Peyer's patch (tissue), 4 donors: ENCODE results near the gene P2RX7. TPM values are rescaled to one million over a fixed set of nuclear protein-coding genes. Genes with fewer than 3 reads are reported as not detected.
"Not testable (repeated sequence)": the region's sequence is repeated elsewhere in the genome, so short reads cannot be mapped to it uniquely, and the experiment has no call there.

Experiments used
- DNase-seq, 3 donors: peaks; one replicate each; pipeline ENCODE4 v3.0.0-alpha.2; 2017 to 2019
- H3K27ac ChIP-seq, 4 donors: fragments of 200-600 bp; sonication (generic); one replicate each; pipeline ENCODE4 v1.5.1; 2016 to 2019
- H3K27me3 ChIP-seq, 2 donors: fragments of 200-600 bp; sonication (generic); one replicate each; pipeline ENCODE4 v1.5.1; 2019
- H3K36me3 ChIP-seq, 3 donors: fragments of 200-600 bp; sonication (generic); one replicate each; pipeline ENCODE4 v1.5.1; 2016 to 2019
- H3K4me1 ChIP-seq, 4 donors: fragments of 200-600 bp; sonication (generic); one replicate each; pipeline ENCODE4 v1.5.1; 2016 to 2019
- H3K4me3 ChIP-seq, 4 donors: fragments of 200-600 bp; sonication (generic); 1 replicate in 3 of 4; 2 replicates in 1 of 4; pipeline ENCODE4 v1.5.1; 2016 to 2019; ENCODE audit warnings: mild to moderate bottlenecking in 1 of 4
- H3K9me3 ChIP-seq, 4 donors: fragments of 200-600 bp; sonication (generic); one replicate each; pipeline ENCODE4 v1.5.1; 2016 to 2019; ENCODE audit warnings: mild to moderate bottlenecking in 1 of 4
- POLR2A ChIP-seq, 2 donors: fragments of 450-650 bp; IDR thresholded peaks; one replicate each; pipeline ENCODE4 v1.5.1; 2017; ENCODE audit warnings: antibody characterized with exemption in 2 of 2, mild to moderate bottlenecking in 2 of 2, moderate library complexity in 2 of 2
- total RNA-seq, 4 donors: library from RNA; depleted of rRNA; stranded (reverse); fragments of >200 nt; gene quantifications; one replicate each; pipeline ENCODE4 v1.1.0, GENCODE V29; 2016
- TF ChIP-seq, protein P1 (sequence below), 6 experiments: fragments of 450-650 bp in 4 of 6; fragments of 200-600 bp in 2 of 6; sonication (generic) in 1 of 6; IDR thresholded peaks; one replicate each; pipeline ENCODE4 v1.5.1; 2017 to 2019; ENCODE audit warnings: antibody characterized with exemption in 6 of 6, mild to moderate bottlenecking in 3 of 6, moderate library complexity in 1 of 6

P2RX7 gene
- total RNA-seq, 4 donors from 2014 or later = 1.0 to 9.1 (median 1.7) TPM; not detected in 1

DNA sequence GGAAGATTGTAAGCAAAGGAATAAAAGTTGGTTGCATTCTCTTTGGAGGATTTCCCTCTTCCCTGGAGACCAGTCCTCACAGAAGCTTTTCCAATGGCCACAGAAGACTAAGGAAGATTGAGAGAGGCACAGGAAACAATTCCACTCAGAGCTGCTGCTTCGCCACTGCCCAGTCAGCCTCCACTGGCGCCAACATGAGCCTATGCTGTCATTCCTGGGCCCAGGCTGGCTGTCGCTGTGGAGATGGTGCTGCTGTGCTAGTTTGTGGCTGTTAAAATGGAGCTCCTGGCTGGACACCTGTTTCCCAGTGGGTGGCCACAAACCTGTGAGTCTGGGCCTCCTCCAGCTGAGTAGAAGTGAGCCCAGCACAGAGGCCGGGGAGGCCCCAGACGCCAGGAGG, 6.6 kb downstream of the P2RX7 start:
- Histone ChIP-seq H3K4me3 (no peak overlapping the region), H3K27ac (no peak overlapping the region), H3K4me1 (peaks cover 0 to 2% (median 0%) of the 10 kb centered on the region in 4 donors), H3K36me3 (no peaks in the 10 kb centered on the region), H3K9me3 (no peaks in the 10 kb centered on the region), H3K27me3 (no peaks in the 10 kb centered on the region)
- no peak for TF ChIP-seq POLR2A (IDR thresholded peaks at IDR 0.05)
- TF ChIP-seq, protein P1, sequence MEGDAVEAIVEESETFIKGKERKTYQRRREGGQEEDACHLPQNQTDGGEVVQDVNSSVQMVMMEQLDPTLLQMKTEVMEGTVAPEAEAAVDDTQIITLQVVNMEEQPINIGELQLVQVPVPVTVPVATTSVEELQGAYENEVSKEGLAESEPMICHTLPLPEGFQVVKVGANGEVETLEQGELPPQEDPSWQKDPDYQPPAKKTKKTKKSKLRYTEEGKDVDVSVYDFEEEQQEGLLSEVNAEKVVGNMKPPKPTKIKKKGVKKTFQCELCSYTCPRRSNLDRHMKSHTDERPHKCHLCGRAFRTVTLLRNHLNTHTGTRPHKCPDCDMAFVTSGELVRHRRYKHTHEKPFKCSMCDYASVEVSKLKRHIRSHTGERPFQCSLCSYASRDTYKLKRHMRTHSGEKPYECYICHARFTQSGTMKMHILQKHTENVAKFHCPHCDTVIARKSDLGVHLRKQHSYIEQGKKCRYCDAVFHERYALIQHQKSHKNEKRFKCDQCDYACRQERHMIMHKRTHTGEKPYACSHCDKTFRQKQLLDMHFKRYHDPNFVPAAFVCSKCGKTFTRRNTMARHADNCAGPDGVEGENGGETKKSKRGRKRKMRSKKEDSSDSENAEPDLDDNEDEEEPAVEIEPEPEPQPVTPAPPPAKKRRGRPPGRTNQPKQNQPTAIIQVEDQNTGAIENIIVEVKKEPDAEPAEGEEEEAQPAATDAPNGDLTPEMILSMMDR (IDR thresholded peaks at IDR 0.05) = no peak
- no peak for DNase-seq

DNA sequence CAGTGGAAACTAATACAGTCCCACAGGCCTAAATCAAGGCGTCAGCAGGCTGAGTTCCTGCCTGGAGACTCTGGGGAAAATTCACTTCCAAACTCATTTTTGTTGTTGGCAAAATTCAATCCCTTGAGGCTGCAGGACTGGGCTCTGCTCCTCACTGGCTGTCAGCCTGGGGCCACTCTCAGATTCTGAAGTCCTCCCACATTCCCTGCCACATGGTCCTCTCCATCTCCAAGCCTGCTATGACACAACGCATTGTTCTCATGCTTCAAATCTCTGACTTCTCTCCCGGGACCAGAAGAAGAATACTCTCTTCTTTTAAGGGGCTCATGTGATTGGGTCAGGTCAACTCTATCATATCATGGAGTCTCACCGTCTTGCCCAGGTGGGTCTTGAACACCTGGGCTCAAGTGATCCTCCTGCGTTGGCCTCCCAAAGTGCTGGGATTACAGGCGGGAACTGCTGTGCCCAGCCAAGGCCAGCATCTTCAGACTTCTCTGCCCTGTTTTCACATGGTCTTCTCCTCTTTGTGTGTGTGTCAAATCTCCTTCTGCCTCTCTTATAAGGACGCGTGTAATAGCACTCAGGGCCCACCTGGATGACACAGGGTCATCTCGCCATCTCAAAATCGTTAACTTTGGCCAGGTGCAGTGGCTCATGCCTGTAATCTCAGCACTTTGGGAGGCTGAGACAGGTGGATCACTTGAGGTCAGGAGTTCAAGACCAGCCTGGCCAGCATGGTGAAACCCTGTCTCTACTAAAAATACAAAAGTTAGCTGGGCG, 9.7 kb downstream of the P2RX7 start:
- Histone ChIP-seq H3K36me3 (no peaks in the 10 kb centered on the region), H3K27me3 (no peaks in the 10 kb centered on the region), H3K4me3 (no peak overlapping the region), H3K27ac (no peak overlapping the region), H3K4me1 (no peaks in the 10 kb centered on the region), H3K9me3 (no peaks in the 10 kb centered on the region)
- TF ChIP-seq, protein P1 (IDR thresholded peaks at IDR 0.05) = no peak
- TF ChIP-seq POLR2A (IDR thresholded peaks at IDR 0.05) = no peak
- no peak for DNase-seq

DNA sequence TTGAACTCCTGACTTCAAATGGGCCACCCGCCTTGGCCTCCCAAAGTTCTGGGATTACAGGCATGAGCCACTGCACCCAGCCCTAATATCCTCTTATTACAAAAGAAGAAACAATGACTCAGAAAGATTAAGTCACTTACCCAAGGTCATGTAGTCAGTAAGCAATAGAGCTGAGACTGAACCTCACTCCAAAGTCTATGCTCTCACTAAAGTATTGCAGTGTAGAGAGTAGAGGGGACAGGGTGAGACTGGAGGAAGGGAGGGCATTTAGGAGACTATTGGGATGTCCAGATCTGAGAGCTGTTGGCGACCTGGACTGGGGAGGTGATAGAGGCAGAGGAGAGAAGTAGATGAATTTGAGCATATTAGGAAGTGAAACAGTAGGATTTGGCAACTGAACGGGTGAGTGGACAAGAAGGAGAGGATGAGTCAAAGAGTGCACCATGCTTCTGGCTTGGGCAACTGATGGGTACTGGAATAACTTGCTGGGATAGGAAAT, 11.8 kb downstream of the P2RX7 start:
- TF ChIP-seq, protein P1 (IDR thresholded peaks at IDR 0.05) = no peak
- no peak for TF ChIP-seq POLR2A (IDR thresholded peaks at IDR 0.05)
- no peak for DNase-seq
- H3K4me1 ChIP-seq = no peaks in the 10 kb centered on the region
- H3K27ac ChIP-seq = no peak overlapping the region
- no peak overlapping the region for H3K4me3 ChIP-seq
- H3K36me3 ChIP-seq = no peaks in the 10 kb centered on the region
- H3K27me3 ChIP-seq = no peaks in the 10 kb centered on the region
- H3K9me3 ChIP-seq = no peaks in the 10 kb centered on the region

DNA sequence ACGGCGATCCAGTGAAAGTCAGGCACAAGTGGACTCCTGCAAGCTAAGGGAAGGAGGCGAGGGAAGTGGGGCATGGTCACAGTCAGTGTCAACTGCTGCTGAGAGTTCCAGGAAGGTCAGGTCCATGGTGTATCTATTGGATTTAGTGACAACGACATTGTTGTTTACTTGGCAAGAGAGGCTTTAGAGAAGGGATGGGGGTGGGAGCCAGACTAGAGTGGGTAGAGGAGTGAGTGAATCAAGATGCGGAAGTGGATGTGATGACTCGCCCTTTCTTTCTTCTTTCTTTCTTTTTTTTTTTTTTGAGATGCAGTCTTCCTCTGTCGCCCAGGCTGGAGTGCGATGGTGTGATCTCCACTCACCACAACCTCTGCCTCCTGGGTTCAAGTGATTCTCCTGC, 12.5 kb downstream of the P2RX7 start:
- TF ChIP-seq POLR2A (IDR thresholded peaks at IDR 0.05) = no peak
- TF ChIP-seq, protein P1 (IDR thresholded peaks at IDR 0.05) = no peak
- H3K9me3 ChIP-seq = no peaks in the 10 kb centered on the region
- H3K4me1 ChIP-seq = no peaks in the 10 kb centered on the region
- no peaks in the 10 kb centered on the region for H3K27me3 ChIP-seq
- H3K4me3 ChIP-seq = no peak overlapping the region
- no peak for DNase-seq
- no peaks in the 10 kb centered on the region for H3K36me3 ChIP-seq
- H3K27ac ChIP-seq = no peak overlapping the region

DNA sequence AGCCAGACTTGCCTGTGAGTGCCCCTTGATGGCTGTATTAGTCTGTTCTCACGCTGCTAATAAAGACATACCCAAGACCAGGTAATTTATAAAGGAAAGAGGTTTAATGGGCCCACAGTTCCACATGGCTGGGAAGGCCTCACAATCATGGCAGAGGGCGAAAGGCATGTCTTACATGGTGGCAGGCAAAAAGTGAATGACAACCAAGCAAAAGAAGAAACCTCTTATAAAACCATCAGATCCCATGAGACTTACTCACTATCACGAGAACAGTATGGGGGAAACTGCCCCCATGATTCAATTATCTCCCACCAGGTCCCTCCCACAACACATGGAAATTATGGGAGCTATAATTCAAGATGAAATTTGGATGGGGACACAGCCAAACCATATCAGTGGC, 16.6 kb downstream of the P2RX7 start:
- not testable (repeated sequence) for H3K27ac ChIP-seq, DNase-seq, H3K4me3 ChIP-seq, H3K27me3 ChIP-seq, H3K9me3 ChIP-seq, H3K4me1 ChIP-seq, H3K36me3 ChIP-seq

DNA sequence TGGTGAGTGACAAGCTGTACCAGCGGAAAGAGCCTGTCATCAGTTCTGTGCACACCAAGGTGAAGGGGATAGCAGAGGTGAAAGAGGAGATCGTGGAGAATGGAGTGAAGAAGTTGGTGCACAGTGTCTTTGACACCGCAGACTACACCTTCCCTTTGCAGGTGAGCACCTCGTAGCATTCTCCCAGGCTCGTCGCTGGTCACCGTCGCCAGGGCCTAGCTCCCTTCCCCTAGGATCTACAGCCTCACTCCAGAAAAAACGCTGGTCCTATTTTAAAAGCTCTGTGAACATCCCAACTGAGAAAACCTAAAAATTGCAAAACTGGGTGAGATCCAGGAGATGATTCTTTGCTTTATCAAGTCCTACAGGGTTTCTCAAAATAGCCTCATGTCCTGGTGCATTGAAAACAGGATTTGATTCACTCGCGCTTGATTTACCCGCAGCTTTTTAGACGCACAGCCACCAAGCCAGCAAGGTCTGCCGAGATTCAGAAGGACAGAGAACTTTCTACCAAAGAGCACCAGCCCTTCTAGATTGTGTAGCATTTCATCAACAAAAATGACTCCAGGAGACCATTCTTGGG, 22.2 kb downstream of the P2RX7 start:
- TF ChIP-seq POLR2A (IDR thresholded peaks at IDR 0.05) = no peak
- TF ChIP-seq, protein P1 (IDR thresholded peaks at IDR 0.05) = no peak
- Histone ChIP-seq H3K27me3 (no peaks in the 10 kb centered on the region), H3K27ac (no peak overlapping the region), H3K4me3 (no peak overlapping the region), H3K4me1 (no peaks in the 10 kb centered on the region), H3K36me3 (peaks cover 0 to 5% (median 0%) of the 10 kb centered on the region in 3 donors), H3K9me3 (peaks cover 0 to 3% (median 0%) of the 10 kb centered on the region in 4 donors)
- no peak for DNase-seq
